ENCODE data around the gene ZNF628.
"Not testable (repeated sequence)": the region's sequence is repeated elsewhere in the genome, so short reads cannot be mapped to it uniquely, and the experiment has no call there.

ZNF628 gene

GRCh38 chr19:55443045-55443823, 33.2 kb upstream of the ZNF628 start, which contains the start of gene SHISA7:
TSS of gene SHISA7 (minus strand) at chr19:55443300. CDS start at chr19:55442863, 437 bp downstream.
- no peaks in the 10 kb centered on the region for H3K36me3 Mint-ChIP-seq (ENCODE audit: low read depth)
- H3K9me3 Mint-ChIP-seq: no peaks in the 10 kb centered on the region
- peaks cover 74% of the 10 kb centered on the region for H3K27me3 Mint-ChIP-seq
- H3K27ac Mint-ChIP-seq: no peak within 1 kb of the TSS
- no peak within 1 kb of the TSS for H3K4me3 Mint-ChIP-seq
- DNase-seq: no peak
- peaks cover 14% of the 10 kb centered on the region for H3K4me1 Mint-ChIP-seq (ENCODE audit: low read depth)

GRCh38 chr19:55443824-55444480, 32.5 kb upstream of the ZNF628 start:
- no peak for DNase-seq
- peaks cover 14% of the 10 kb centered on the region for H3K4me1 Mint-ChIP-seq (ENCODE audit: low read depth)
- H3K27ac Mint-ChIP-seq: no peak overlapping the region
- H3K36me3 Mint-ChIP-seq (ENCODE audit: low read depth): no peaks in the 10 kb centered on the region
- H3K27me3 Mint-ChIP-seq: peaks cover 66% of the 10 kb centered on the region
- H3K9me3 Mint-ChIP-seq: no peaks in the 10 kb centered on the region
- H3K4me3 Mint-ChIP-seq: no peak overlapping the region

- peaks cover 14% of the 10 kb centered on the region for H3K4me1 Mint-ChIP-seq (ENCODE audit: low read depth)
- no peaks in the 10 kb centered on the region for H3K9me3 Mint-ChIP-seq
- no peak overlapping the region for H3K4me3 Mint-ChIP-seq
- no peak overlapping the region for H3K27ac Mint-ChIP-seq
- no peak for DNase-seq
- no peaks in the 10 kb centered on the region for H3K36me3 Mint-ChIP-seq (ENCODE audit: low read depth)
- peaks cover 60% of the 10 kb centered on the region for H3K27me3 Mint-ChIP-seq
These were observed 31.8 kb upstream of the ZNF628 start for GRCh38 chr19:55444646-55445045.

GRCh38 chr19:55446060-55446459, 30.4 kb upstream of the ZNF628 start:
- H3K36me3 Mint-ChIP-seq (ENCODE audit: low read depth): no peaks in the 10 kb centered on the region
- H3K27ac Mint-ChIP-seq: no peak overlapping the region
- H3K4me3 Mint-ChIP-seq: no peak overlapping the region
- peaks cover 10% of the 10 kb centered on the region for H3K4me1 Mint-ChIP-seq (ENCODE audit: low read depth)
- no peak for DNase-seq
- peaks cover 55% of the 10 kb centered on the region for H3K27me3 Mint-ChIP-seq
- H3K9me3 Mint-ChIP-seq: no peaks in the 10 kb centered on the region

- H3K4me3 Mint-ChIP-seq: no peak overlapping the region
- no peak for DNase-seq
- H3K4me1 Mint-ChIP-seq (ENCODE audit: low read depth): peaks cover 6% of the 10 kb centered on the region
- peaks cover 51% of the 10 kb centered on the region for H3K27me3 Mint-ChIP-seq
- no peaks in the 10 kb centered on the region for H3K9me3 Mint-ChIP-seq
- no peaks in the 10 kb centered on the region for H3K36me3 Mint-ChIP-seq (ENCODE audit: low read depth)
- no peak overlapping the region for H3K27ac Mint-ChIP-seq
These were observed 28.8 kb upstream of the ZNF628 start for GRCh38 chr19:55447421-55448174.

GRCh38 chr19:55448175-55448490, 28.3 kb upstream of the ZNF628 start:
- H3K9me3 Mint-ChIP-seq; H3K4me3 Mint-ChIP-seq; H3K36me3 Mint-ChIP-seq (ENCODE audit: low read depth); DNase-seq; H3K4me1 Mint-ChIP-seq (ENCODE audit: low read depth); H3K27ac Mint-ChIP-seq: not testable (repeated sequence)
- peaks cover 48% of the 10 kb centered on the region for H3K27me3 Mint-ChIP-seq

GRCh38 chr19:55449469-55449868, 26.9 kb upstream of the ZNF628 start:
- peaks cover 10% of the 10 kb centered on the region for H3K4me1 Mint-ChIP-seq (ENCODE audit: low read depth)
- H3K4me3 Mint-ChIP-seq: no peak overlapping the region
- peaks cover 45% of the 10 kb centered on the region for H3K27me3 Mint-ChIP-seq

GRCh38 chr19:55451163-55451964, 25.1 kb upstream of the ZNF628 start:
- no peak for DNase-seq

More at GRCh38 chr19:55449469-55449868, 26.9 kb upstream of the ZNF628 start:
- H3K9me3 Mint-ChIP-seq: no peaks in the 10 kb centered on the region
- H3K27ac Mint-ChIP-seq: no peak overlapping the region
- no peak for DNase-seq
- peaks cover 10% of the 10 kb centered on the region for H3K36me3 Mint-ChIP-seq (ENCODE audit: low read depth)

GRCh38 chr19:55451965-55452748, 24.3 kb upstream of the ZNF628 start:
- DNase-seq: no peak
- Mint-ChIP-seq H3K9me3 (no peaks in the 10 kb centered on the region), H3K27ac (no peak overlapping the region), H3K27me3 (peaks cover 27% of the 10 kb centered on the region), H3K4me3 (peak overlapping the region; percentile 3), H3K4me1 (ENCODE audit: low read depth) (peaks cover 10% of the 10 kb centered on the region), H3K36me3 (ENCODE audit: low read depth) (peaks cover 25% of the 10 kb centered on the region)

More at GRCh38 chr19:55451163-55451964, 25.1 kb upstream of the ZNF628 start:
- peaks cover 28% of the 10 kb centered on the region for H3K27me3 Mint-ChIP-seq
- no peak overlapping the region for H3K27ac Mint-ChIP-seq
- peak overlapping the region; percentile 57 for H3K4me3 Mint-ChIP-seq
- peaks cover 10% of the 10 kb centered on the region for H3K4me1 Mint-ChIP-seq (ENCODE audit: low read depth)
- peaks cover 23% of the 10 kb centered on the region for H3K36me3 Mint-ChIP-seq (ENCODE audit: low read depth)
- no peaks in the 10 kb centered on the region for H3K9me3 Mint-ChIP-seq

- Mint-ChIP-seq H3K36me3 (ENCODE audit: low read depth) (peaks cover 25% of the 10 kb centered on the region), H3K27me3 (peaks cover 27% of the 10 kb centered on the region), H3K9me3 (no peaks in the 10 kb centered on the region), H3K4me3 (peak overlapping the region; percentile 20), H3K27ac (no peak overlapping the region), H3K4me1 (ENCODE audit: low read depth) (peaks cover 10% of the 10 kb centered on the region)
- peak; percentile 58 for DNase-seq
These were observed 23.6 kb upstream of the ZNF628 start for GRCh38 chr19:55452749-55453346.

- Mint-ChIP-seq H3K4me1 (ENCODE audit: low read depth) (peaks cover 10% of the 10 kb centered on the region), H3K27me3 (peaks cover 27% of the 10 kb centered on the region), H3K27ac (no peak overlapping the region), H3K36me3 (ENCODE audit: low read depth) (peaks cover 25% of the 10 kb centered on the region), H3K4me3 (no peak overlapping the region), H3K9me3 (no peaks in the 10 kb centered on the region)
- DNase-seq: no peak
These were observed 22.7 kb upstream of the ZNF628 start for GRCh38 chr19:55453511-55454260.

- peak; percentile 61 for DNase-seq
- Mint-ChIP-seq H3K27ac (no peak overlapping the region), H3K4me3 (no peak overlapping the region), H3K9me3 (no peaks in the 10 kb centered on the region), H3K36me3 (ENCODE audit: low read depth) (peaks cover 25% of the 10 kb centered on the region), H3K4me1 (ENCODE audit: low read depth) (peaks cover 10% of the 10 kb centered on the region), H3K27me3 (peaks cover 27% of the 10 kb centered on the region)
These were observed 21.6 kb upstream of the ZNF628 start for GRCh38 chr19:55454787-55455243.
